GM18499 (cell line): ENCODE results near the gene CDK15.
"Not testable (repeated sequence)": the region's sequence is repeated elsewhere in the genome, so short reads cannot be mapped to it uniquely, and the experiment has no call there.

Experiments used
- ATAC-seq: cut with Tn5 transposase; IDR thresholded peaks from one replicate; pipeline ENCODE4 v1.9.1; 2021; ENCODE audit warnings: moderate number of reproducible peaks; ENCODE audit not compliant: insufficient read depth, unreplicated experiment

CDK15 gene

DNA sequence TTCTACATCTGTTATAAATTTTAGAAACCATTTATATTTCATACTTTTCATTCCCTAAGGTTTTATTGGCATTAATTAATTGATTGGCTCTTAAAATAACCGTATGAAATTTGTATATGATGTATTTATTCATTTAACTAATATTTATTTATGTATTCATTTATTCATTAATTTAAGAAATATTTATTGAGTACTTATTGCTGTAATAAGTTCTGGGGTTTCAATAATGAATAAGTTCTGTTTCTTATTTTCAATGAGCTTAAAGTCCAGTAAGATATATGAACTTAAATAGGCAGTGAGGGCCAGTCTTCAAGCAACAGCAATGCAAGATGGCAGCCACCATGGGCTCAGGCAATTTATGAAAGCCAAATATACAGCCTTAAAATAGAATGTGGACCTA, 17.9 kb downstream of the CDK15 start:
- no peak for ATAC-seq

DNA sequence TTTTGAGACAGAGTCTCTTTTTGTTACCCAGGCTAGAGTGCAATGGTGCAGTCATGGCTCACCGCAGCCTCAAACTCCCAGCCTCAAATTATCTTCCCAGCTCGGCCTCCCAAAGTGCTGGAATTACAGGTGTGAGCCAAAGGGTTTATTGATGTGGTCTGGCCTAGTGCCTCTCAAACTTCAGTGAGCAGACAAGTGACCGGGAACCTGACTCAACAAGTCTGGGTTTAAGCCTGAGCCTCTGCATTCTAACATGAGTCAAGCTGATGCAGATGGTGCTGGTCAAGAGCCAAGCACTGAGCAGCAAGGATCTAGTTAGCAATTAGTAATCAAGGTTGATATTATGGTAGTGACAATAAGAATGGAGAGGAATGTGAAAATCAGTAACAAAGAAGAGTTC, 21.3 kb downstream of the CDK15 start:
- ATAC-seq, result no peak

DNA sequence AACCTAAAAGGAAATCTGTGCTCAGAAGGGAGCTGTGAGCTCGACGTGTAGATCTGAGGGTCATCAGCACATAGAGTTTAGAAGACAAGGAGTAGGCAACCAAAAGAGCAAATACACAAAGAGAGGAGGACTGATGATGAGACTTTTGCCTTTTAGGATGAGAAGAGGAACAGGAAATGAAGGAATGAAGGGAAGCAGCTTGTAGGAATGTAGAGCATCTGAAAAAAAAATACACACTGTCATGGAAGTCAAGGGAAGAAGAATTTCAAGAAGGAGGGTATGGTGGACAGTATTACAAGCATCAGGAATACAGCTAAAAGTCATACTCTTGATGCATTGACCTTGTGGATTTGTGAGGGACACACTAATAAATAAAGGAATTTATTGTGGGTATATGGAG, 21.9 kb downstream of the CDK15 start:
- no peak for ATAC-seq

DNA sequence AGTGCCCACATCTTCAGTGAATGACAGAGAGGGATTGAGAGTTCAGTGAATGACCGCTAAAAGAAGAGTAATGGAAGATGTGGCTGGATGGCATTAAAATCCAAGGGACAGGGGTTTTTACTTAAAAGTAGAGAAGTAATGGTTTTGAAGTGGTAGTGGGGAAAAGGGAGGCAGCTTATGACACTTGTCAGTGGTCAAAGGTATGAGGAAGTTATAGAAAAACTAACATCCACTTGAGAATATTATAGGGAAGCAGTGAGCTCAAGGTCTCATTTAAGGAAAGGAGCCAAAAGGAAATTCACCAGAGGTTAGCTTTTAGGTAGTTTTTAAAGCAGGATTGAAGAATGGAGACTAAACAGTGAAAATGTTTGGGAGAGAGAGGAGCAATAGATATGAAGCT, 24.3 kb downstream of the CDK15 start:
- ATAC-seq, result no peak

DNA sequence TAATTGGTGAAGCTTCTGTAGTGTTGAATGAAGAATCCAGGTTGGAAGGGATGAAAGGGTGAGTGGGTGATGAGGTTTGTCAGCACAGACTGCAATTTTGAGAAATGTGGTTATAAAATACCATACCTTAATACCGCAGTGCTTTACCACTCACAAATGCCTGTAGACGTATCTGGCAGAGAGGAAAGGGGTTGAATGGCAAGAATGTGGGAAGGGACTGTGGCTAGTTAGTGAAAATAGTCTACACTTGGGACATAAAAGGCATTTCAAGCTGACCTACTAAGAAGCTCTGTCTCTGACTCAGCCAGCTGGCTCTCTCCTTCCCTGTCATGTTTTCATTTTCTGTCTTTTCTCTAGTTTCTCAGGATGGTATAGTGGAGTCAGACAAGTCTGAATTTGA, 25.1 kb downstream of the CDK15 start:
- no peak for ATAC-seq

DNA sequence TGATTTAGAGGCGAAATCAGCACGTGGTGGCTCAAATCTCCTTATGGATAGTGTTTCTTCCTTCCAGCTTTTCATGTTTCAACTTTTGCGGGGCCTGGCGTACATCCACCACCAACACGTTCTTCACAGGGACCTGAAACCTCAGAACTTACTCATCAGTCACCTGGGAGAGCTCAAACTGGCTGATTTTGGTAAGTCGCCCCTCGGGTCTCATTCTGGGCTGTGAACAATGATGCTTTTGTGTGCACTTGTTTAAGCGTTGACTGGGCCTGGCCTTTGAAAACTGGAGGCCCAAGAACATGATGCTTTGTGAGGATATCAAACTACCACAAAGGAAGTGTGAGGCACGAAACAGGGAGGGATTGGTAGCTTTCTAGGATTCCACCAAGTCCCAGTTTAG, 27.4 kb downstream of the CDK15 start:
- no peak for ATAC-seq

DNA sequence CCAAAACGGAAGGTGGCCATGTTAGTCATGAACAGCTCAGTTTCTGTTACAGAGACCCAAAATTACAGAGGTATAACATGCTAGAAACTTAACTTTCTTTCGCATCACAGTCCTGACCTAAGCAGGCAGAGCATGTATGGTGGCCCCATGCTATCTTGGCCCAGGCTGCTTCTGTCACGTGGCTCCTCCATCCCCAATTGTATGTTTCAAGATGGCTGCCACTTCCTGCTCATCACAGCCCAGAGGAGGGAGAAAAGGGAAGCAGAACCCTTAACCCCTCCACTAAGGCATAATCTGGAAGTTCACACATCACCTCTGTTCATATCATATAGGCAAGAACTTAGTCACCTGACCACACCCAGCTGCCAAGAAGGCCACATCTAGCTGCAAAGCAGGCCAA, 28.7 kb downstream of the CDK15 start:
- no peak for ATAC-seq

DNA sequence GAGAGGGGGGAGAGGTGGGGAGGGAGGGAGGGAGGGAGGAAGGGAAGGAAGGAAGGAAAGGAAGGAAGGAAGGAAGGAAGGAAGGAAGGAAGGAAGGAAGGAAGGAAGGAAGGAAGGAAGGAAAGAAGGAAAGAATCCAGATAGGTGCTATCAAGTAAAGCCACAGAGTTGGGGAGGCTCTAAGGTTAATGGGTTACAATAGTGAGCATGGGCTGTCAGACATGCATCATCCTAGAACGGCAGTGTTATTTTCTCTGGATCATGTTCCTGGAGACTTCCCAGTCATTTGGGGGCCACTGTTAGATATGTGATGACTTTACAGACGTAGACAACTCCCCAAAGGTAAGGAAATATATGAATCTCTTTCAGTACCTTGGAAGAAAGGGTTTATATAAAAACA, 31.1 kb downstream of the CDK15 start:
- no peak for ATAC-seq

DNA sequence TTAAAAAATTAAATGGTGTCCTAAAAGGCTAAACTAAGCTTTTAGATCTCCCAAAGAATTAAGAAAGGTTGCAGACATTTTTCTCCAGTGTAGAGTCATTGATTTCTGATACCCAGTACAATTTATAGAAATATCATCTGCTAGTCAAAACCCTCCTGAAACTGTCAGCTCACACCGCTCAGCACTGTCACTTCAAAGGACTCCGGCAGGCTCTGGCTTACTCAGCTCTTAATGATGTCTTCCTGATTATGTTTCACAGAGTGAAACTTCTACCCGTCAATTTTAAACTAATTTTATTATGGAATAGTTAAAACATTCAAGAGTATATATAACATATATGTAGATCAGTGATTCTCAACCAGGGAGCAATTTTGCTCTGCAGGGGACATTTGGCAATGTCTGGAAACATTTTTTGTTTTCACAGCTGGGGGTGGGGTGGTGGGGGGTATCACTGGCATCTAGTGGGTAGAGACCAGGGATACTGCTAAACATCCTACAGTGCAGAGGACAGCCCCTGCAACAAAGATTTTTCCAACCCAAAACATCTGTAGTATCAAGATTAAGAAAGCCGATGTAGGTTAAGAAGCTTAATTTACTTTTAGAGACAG, 31.6 kb downstream of the CDK15 start:
- no peak for ATAC-seq

DNA sequence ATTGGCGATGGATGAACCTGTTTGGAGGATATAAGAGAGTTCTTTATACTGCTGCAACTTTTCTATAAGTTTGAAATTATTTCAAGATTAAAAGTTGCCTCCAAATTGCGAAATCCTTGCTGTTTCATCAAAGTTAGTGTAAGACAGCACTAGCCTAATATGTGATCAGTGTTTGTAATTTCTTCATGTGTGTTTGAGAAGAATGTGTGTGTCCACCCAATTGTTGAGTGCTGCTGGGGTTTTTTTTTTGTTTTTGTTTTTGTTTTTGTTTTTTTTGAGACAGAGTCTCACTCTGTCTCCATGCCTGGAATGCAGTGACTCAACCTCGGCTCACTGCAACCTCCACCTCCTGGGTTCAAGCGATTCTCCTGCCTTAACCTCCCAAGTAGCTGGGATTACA, 33.4 kb downstream of the CDK15 start:
- no peak for ATAC-seq

DNA sequence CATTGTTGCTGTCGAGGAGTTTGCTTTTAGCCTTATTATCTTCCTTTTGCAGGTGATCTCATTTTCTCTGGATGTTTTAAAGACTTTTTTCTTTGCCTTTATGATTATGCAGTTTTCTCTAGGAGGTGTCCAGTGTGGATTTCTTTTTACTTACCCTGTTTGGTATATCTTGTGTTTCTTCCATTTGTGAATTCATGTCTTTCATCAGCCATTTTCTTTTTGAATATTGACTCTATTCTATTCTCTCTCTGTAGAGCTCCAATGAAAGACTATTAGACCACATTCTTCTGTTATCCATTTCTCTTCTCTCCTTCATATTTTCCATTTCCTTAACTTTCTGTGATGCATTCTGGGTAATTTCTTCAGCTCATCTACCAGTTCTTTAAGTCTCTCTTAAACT, 34.4 kb downstream of the CDK15 start:
- ATAC-seq, result no peak

DNA sequence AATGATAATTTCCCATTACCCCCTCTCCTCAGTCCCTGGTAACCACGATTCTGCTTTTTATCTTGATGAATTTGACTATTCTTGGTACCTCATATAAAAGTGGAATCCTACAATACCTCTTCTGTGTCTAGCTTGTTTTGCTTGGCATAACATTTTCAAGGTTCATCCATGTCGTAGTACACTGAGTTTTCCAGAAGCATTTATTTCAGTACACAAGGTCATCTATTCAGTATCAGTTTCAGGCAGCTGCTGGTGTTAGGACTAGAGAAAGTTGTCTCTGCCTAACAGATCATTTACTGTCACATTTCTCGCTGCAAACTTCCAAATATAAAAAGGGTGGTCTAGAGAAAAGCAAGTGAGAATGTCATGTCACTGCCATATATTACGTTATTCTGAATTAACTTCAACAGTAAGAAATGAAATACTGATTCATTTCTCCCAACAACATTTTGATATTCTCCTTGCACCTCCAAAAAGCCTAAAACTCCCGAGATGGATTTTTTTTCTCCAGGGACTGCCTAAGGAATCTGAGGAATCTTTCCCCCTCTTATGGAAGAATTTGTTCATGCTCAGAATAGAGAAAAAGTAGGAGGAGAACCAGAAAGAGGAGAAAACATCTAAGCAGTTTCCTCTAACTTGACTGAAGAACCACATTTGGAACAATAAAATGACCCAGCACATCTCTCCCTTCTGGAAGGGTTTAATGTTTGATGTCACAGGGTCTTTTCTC, 36.0 kb downstream of the CDK15 start:
- ATAC-seq, result no peak

DNA sequence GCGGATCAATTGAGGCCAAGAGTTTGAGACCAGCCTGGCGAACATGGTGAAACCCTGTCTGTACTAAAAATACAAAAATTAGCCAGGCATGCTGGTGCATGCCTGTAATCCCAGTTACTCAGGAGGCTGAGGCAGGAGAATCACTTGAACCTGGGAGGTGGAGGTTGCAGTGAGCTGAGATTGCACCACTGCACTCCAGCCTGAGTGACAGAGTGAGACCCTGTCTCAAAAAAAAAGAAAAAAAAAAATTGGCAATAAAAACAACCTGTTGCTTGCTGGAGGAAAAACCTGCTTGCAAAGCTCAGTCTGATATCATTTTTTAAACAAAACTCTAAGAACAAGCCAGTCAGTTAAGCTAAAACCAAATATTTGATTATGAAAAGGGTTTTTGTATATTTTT, 38.6 kb downstream of the CDK15 start:
- ATAC-seq, result not testable (repeated sequence)

DNA sequence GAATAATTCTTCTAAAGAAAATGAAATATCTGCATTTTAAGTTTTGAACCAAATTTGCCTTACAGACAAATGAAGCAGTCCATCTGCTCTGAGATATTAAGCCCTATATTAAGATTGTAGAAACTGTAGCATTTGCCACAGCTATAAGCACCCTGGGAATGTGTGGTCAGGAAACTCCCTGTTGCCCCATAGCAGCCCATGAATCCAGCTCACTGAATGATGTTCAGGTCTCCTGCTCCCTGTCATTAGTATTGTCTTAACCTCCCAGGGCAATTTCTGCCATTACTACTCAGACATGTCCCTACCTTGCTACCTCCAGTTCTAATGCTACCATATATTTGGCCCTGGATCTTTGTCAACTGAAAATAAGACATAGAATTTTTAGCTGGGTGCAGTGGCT, 41.1 kb downstream of the CDK15 start:
- no peak for ATAC-seq

DNA sequence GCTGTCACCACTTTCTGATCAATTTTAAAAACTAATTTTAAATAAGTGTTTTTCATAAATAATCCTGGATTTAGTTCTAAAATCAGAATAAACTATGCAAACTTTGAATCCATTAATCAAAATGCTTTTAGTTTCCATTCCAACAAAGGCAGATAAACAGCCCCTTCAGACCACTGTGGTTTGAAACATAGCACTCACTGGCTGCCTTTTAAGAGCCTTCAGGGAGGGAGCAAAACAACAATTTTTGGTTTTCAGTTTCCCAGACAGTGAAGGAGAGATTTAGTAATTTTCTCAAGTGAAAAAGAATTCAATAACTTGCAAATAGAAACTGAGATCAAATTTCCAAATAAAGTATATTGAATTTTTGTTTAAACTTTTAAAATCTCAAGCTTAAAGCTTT, 46.1 kb downstream of the CDK15 start:
- no peak for ATAC-seq

DNA sequence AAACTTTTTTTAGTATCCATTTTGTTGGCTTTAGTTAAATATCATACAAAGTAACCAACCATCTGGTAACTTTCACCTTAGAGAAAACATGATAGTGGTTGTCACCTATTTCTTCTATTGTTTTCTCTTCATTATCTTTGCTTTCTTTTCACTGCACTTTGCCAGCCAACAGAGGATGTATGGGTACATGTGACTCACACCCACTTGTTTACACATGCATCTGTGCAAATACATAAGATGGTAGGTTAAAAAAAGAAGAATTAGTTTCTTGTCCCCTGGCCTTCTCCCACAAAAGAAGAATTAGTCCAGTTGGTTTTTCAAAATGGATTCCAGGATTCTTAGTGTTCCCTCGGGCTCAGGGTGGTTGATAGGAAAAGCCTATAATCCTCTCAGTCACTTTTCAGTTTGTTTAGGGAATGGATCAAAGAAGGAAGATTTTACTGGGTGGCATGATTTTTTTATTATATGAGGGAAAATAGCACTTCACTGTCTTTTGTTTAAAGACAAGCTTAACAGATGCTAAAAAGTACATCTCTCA, 46.6 kb downstream of the CDK15 start:
- ATAC-seq, result no peak

DNA sequence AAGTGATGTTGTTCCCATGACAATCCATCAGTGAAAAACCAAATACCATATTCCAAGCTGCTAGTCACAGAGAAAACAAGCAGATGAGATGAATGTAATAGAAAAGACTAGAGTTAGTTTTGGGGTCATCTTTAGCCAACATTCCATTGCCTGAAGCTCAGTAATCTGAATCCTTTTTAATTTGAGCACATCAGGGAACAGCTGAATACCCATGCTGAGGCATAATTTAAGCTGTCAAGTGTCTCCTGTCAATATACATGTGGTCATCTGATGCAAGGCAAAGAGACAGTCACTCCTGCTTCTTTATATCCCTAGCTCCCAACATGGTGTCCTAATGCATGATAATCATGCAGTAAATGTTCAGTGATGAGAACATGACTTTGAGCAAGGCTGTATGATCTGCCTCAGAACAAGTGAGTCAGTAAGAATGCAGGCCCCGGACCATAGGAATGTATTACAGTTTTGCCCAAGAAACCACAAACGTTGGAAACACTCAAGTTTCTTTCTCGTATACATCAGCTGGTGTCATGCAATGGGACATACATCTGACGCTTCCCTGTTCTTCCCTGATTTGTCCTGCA, 48.0 kb downstream of the CDK15 start:
- ATAC-seq, result no peak

DNA sequence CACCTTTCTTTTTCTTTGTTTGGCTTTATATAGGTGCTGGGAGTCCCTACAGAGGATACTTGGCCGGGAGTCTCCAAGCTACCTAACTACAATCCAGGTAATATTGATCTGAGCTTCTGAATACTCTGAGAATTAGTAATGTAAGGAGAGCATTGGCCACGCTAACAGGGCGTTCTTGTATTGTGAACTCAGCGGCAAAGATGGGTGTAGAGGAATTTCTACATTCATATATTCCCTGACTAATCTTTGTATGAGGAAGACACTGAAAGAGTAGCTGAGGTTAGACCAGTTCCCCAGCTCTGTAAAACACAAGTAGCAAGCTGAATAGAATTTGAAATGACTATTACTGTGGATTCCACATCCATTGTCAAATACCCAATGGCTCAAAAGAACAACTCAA, 48.5 kb downstream of the CDK15 start:
- no peak for ATAC-seq

DNA sequence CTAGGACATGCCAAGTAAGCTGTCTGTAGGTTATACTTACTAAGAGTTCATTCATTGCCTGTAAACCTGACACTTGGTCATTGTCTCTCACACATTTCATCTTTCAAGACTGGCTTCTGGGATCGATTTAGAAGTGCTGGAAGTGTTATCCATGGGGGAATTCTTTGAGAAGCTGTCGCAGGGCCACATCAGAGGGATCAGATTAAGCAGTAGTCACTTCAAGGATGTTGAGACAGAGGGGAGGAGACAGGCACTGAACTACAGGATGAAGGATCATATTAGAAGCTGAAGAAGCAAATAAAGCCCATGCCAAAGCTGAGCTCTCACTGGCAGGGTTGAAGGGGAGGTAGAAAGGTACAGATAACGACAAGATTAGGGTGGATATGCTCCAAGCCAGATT, 49.0 kb downstream of the CDK15 start:
- no peak for ATAC-seq

DNA sequence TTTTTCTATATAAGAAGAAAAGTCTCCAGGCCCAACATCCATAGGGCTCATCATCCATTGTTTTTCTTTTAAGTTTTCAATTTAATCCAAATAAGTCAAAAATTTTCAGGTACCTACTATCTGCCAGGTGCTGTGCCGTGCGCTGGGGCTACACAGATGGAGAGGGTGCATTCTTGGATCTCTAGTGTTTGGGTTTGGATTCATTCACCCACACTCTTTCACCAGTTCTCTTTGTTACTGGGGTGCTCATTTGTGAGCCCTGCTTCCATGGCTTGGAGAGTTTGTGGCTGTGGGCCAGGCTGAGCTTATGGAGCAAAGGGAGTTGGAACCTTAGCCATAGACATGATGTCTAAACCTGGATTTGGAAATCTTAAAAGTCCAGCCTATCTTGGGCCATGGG, 51.0 kb downstream of the CDK15 start:
- no peak for ATAC-seq

DNA sequence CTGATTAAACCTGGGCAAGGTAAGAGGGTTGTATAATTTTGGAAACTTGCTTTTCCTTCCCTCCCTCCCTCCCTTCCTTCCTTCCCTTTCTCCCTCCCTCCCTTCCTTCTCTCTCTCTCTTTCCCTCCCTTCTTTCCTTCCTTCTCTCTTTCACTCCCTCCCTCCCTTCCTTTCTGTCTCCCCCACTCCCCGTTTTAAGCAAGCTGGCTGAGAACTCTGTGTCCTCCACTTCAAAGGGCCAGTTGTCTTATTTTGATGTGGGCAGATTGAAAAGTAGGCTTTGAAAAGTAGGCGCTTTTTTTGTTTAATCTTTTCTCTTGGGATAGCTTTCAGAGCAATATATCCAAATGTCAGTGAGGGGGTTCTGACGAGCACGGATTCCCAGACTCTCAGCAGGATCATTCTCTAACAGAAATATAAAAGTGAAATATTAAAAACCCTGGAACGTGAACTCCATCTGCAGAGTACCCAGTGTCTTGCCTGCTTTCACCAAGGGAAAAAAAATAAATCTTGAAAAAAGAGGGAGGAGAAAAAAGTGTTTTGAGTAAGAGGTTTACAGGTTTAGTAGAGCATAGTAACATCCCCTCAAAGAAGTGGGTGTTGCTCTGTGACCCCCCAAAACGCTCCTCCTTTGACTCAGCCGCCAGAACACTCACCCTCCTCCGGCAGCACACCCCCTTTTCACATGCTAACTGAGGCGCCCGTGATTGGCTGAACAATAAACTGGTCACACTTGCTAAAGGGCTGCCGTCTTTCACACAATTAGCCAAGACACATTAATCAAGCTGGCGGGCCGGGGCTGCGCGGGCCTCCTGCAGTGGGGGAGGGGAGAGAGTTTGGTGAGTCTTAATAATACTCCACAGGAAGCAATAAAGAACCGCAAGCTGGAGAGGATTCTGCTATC, 52.2 kb downstream of the CDK15 start:
- no peak for ATAC-seq
